Mesothelial cell of epicardium (in vitro differentiated cells): ENCODE measurements around the gene DNASE1L2. TPM values are rescaled to one million over a fixed set of nuclear protein-coding genes. Genes with fewer than 3 reads are reported as not detected.
A peak's percentile ranks its signal among the peaks of the same experiment; 100 is the strongest.
"Not testable (repeated sequence)": the region's sequence is repeated elsewhere in the genome, so short reads cannot be mapped to it uniquely, and the experiment has no call there.

Experiments
- DNase-seq, 2 experiments: peaks; one replicate each; pipeline ENCODE4 v3.0.0; 2021; ENCODE audit warnings: low spot score in 2 of 2; ENCODE audit not compliant: unreplicated experiment in 2 of 2
- H3K27ac Mint-ChIP-seq: 2 replicates; pipeline ENCODE4 v1.8.0; 2021; ENCODE audit warnings: mixed read lengths
- H3K27me3 Mint-ChIP-seq: 2 replicates; pipeline ENCODE4 v1.8.0; 2021; ENCODE audit warnings: low read depth, mixed read lengths
- H3K36me3 Mint-ChIP-seq: 2 replicates; pipeline ENCODE4 v1.8.0; 2021; ENCODE audit warnings: mixed read lengths
- H3K4me1 Mint-ChIP-seq: 2 replicates; pipeline ENCODE4 v1.8.0; 2021; ENCODE audit warnings: mixed read lengths
- H3K4me3 Mint-ChIP-seq: 2 replicates; pipeline ENCODE4 v1.8.0; 2021; ENCODE audit warnings: mild to moderate bottlenecking, moderate library complexity, mixed read lengths
- H3K9me3 Mint-ChIP-seq: 2 replicates; pipeline ENCODE4 v1.8.0; 2021; ENCODE audit warnings: mixed read lengths
- total RNA-seq: library from RNA; stranded (reverse); gene quantifications from 3 replicates; pipeline ENCODE4 v1.2.1, GENCODE V29; 2021
- TF ChIP-seq, protein P1 (sequence below): fragments of 200-600 bp; sonication (generic); IDR thresholded peaks from one replicate; pipeline ENCODE4 v1.5.0; 2021; ENCODE audit warnings: antibody characterized with exemption; ENCODE audit not compliant: unreplicated experiment

DNASE1L2 gene
- total RNA-seq, 1 donor from 2014 or later = 1.0 TPM

DNA sequence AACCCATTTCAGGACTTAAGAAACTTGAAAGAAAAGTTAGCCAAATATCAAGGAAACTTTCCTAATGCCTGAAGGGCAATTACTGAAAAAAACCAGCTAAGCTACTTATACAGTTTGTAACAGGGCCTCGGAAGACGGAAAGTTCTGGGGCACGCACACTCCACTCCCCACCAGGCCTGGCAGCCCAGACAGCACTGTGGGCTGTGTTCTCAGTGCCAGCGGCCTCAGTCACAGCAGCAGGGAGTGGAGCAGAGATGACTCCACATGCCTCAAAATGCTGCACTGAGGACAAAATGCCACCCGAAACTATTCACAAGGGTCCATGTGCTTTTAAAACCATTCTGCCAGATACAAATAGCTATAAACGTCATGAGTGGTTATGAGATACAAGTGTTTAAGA is 21.5 kb downstream of the DNASE1L2 start:
- H3K9me3 Mint-ChIP-seq = no peaks in the 10 kb centered on the region
- no peak overlapping the region for H3K4me3 Mint-ChIP-seq
- H3K36me3 Mint-ChIP-seq = peaks cover 57% of the 10 kb centered on the region
- TF ChIP-seq, protein P1, sequence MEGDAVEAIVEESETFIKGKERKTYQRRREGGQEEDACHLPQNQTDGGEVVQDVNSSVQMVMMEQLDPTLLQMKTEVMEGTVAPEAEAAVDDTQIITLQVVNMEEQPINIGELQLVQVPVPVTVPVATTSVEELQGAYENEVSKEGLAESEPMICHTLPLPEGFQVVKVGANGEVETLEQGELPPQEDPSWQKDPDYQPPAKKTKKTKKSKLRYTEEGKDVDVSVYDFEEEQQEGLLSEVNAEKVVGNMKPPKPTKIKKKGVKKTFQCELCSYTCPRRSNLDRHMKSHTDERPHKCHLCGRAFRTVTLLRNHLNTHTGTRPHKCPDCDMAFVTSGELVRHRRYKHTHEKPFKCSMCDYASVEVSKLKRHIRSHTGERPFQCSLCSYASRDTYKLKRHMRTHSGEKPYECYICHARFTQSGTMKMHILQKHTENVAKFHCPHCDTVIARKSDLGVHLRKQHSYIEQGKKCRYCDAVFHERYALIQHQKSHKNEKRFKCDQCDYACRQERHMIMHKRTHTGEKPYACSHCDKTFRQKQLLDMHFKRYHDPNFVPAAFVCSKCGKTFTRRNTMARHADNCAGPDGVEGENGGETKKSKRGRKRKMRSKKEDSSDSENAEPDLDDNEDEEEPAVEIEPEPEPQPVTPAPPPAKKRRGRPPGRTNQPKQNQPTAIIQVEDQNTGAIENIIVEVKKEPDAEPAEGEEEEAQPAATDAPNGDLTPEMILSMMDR = no peak
- no peak overlapping the region for H3K27ac Mint-ChIP-seq
- no peak for DNase-seq
- no peaks in the 10 kb centered on the region for H3K27me3 Mint-ChIP-seq
- H3K4me1 Mint-ChIP-seq = no peaks in the 10 kb centered on the region

GRCh38 chr16:2258530-2258929 is 22.3 kb downstream of the DNASE1L2 start:
- not testable (repeated sequence) for H3K27me3 Mint-ChIP-seq, H3K4me1 Mint-ChIP-seq, H3K9me3 Mint-ChIP-seq, H3K4me3 Mint-ChIP-seq, DNase-seq, H3K27ac Mint-ChIP-seq
- H3K36me3 Mint-ChIP-seq = peaks cover 52% of the 10 kb centered on the region

- no peak for DNase-seq
- TF ChIP-seq, protein P1 = no peak
- no peak overlapping the region for H3K27ac Mint-ChIP-seq
- no peaks in the 10 kb centered on the region for H3K9me3 Mint-ChIP-seq
- peaks cover 47% of the 10 kb centered on the region for H3K36me3 Mint-ChIP-seq
- H3K4me1 Mint-ChIP-seq = peaks cover 5% of the 10 kb centered on the region
- H3K4me3 Mint-ChIP-seq = no peak overlapping the region
- no peaks in the 10 kb centered on the region for H3K27me3 Mint-ChIP-seq
Measured at GRCh38 chr16:2260250-2260649, 24.0 kb downstream of the DNASE1L2 start.

DNA sequence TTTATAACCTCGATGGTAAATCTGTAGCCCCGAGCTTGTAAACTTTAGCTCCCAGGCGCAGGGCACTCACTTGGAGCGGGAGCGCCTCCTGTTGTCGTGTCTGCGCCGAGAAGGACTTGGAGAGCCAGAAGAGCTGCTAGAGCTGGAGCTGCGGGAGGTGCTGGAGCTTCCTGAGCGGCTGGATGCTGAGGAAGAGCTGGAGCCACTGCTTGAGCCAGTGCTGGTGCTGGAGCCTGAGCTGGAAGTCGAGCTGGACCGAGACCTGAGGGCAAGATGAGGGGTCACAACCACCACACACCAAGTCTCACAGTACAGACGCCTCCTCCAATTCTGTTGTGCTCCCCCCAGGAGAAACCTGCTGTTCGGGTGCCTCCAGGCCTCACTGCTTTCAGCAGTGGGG is 26.8 kb downstream of the DNASE1L2 start:
- not testable (repeated sequence) for H3K27ac Mint-ChIP-seq, H3K4me3 Mint-ChIP-seq, H3K27me3 Mint-ChIP-seq, DNase-seq, H3K9me3 Mint-ChIP-seq
- peaks cover 29% of the 10 kb centered on the region for H3K36me3 Mint-ChIP-seq
- peaks cover 20% of the 10 kb centered on the region for H3K4me1 Mint-ChIP-seq

DNA sequence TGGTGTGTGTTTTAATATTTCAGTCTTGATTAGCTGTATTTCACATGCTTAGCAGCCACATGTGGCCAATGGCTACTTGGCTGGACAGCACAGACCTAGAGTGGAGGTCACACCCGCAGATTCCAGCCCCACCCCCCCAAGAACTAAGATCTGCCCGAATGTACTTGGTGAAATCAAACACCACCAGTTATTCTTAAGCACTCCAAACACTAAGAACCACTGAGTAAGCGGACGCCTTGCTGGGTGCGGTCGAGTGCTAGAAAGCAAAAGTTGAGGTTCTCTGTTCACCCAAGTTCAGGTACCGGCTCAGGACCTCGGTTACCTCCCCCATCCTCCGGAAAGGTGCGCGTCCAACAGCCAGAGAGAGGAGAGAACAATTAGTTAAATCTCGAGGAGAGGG is 30.6 kb downstream of the DNASE1L2 start:
- peak overlapping the region; percentile 93 for H3K4me3 Mint-ChIP-seq

DNA sequence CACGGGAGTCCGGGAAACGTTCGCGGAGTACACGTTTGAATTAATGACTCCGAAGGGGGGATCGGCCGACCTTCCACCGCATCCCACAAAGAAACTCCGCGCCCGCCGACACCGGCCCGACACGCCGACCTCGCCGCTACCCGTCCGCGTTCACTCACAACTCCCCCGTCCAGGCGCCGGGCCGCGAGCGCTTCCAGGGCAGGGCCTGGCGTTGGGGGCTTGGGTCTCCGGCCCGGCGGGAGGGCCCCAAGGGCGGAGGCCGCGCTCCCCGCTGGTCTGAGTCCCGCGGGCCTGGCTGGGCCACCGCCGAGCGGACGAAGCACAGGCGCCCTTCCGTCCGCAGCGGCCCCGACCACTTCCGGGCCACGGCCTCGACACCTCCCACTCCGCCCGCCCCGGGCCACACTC is 31.3 kb downstream of the DNASE1L2 start:
- H3K4me3 Mint-ChIP-seq = peak overlapping the region; percentile 93
- peaks cover 28% of the 10 kb centered on the region for H3K4me1 Mint-ChIP-seq
- H3K36me3 Mint-ChIP-seq, H3K9me3 Mint-ChIP-seq, H3K27me3 Mint-ChIP-seq: not testable (repeated sequence)
- peak overlapping the region; percentile 99 for H3K27ac Mint-ChIP-seq
- DNase-seq = peak in 1 of 2 experiments; percentile 58

More for the DNA sequence above, 30.6 kb downstream of the DNASE1L2 start:
- Mint-ChIP-seq H3K36me3 (peaks cover 11% of the 10 kb centered on the region), H3K27ac (peak overlapping the region; percentile 91), H3K4me1 (peaks cover 28% of the 10 kb centered on the region)
- not testable (repeated sequence) for DNase-seq, H3K9me3 Mint-ChIP-seq, H3K27me3 Mint-ChIP-seq

DNA sequence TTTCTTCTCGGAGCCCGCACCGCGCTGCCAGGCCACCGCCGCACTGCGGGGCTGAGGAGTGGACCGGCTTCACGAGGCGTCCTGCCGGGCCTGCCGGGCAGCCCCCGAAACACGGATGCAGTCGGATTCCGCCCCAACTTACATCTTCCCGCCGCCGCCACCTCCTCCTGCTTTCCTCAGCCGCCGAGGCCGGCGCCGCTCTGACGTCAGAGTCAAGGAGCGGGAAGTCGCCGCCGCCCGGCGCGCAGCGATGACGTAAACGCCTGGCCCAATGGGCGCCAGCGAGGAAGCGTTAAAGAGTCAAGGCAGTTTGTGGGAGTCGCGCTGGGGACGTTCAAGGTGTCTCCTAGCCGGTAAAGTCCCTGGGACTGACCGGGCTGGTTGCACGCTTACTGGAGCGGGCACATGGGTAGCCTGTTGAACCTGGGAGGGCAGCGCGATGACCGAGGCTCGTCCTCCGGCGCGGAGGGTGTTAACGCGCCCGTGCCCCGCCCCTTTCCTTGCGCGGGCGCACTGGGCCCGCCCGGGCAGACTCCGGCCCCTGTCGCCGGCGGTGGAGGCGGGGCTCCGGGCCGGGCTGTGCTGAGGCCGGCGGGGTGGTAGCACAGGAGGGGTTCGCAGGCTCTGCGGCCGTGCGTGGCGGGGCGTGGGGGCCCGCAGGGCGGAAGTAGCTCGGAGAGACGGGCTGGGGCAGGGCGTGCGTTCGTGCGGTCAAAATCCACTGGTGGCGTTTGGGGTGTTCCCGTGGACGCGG is 31.8 kb downstream of the DNASE1L2 start, which contains the start of gene RNPS1:
Gene RNPS1 (minus strand): TSS at position 214 of the 754 bp plus-strand sequence. CDS start 3,483 bp downstream, outside the sequence.
- Mint-ChIP-seq H3K27ac (peak within 1 kb of the TSS; percentile 99), H3K9me3 (no peaks in the 10 kb centered on the region), H3K27me3 (no peaks in the 10 kb centered on the region), H3K36me3 (no peaks in the 10 kb centered on the region), H3K4me3 (peak within 1 kb of the TSS; percentile 93), H3K4me1 (peaks cover 28% of the 10 kb centered on the region)
- TF ChIP-seq, protein P1 = no peak
- DNase-seq = peak; percentile 98
